ENCODE results near the gene CD47.

CD47 gene

DNA sequence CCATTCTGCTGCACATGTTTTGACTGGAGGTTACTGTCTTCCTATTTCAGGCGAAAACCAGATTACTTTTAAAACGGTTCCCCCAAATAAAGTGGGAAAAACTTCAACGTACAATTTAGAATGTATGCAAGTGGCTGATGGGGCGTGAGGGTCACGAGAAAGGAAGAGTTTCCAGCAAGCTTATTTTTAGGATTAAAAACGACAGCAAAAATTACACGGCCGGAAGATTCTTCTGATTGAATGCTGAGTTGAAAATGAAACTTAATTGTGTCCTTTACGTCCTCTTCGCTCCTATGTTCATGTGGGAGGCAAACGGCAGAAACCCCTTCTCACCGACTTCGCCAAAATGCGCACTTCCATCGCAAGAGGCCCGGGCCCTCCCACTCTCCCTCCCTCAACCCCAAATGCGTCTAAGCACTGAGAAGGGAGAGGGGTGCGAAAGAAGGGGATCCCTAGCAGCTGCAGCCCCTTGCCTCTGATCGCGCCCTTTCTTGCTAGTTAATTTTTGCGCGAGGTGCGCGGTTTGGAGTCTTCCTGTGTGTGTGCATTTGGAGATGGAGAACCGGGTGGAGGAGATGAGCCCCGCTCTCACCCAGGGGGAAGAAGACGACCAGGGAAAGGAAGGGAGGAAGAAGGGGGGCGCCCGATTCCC, 656 bp downstream of the CD47 start:
- DNase-seq, result peak; percentile 63

DNA sequence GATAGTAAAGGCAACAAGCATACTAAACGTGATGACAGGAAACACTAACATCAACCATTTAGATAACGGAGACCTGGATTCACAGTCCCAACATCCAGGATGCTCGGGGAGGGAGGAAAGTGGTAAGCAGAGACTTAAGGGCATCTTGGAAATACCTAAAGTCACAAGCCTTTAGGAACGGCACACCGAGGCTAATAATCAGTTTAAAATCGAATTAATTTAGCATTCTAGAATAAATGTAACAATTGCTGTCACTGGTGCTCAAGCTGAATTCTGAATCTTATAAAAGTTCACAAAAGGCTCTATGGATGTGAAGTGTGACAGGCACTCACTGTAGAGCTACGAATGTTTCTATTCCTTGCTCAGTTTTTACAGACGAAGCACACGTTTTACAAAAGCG, 1.3 kb downstream of the CD47 start:
- DNase-seq, result no peak

- peak; percentile 75 for DNase-seq
Measured at GRCh38 chr3:108088697-108089096, 2.1 kb downstream of the CD47 start.

GRCh38 chr3:108088146-108088545, 2.7 kb downstream of the CD47 start:
- DNase-seq, result no peak

- DNase-seq, result no peak
Measured at GRCh38 chr3:108086653-108087052, 4.2 kb downstream of the CD47 start.

DNA sequence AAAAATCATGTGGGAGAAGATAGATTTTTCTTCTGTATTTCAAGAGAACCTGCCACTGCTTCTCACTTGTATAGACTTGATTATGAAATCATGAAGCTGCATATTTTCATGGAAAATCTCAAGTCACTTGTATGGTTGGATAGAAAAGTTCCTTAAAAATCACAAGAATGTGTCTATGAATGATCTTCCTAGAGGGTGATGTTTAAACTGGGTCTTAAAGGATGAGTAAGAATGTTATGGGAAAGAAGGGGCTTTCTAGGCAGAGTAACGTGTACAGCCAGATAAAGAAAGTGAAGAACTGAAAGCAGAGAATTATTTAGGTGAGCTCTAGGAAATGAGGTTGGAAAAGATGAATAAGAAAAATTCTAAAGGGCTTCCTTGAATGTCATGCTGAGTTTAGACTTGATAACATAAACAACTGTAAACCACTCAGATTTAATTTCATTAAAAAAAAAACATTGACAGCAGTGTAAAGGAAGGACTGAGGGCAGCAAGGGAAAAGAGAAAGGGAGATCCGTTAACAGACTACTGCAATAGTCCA, 5.0 kb downstream of the CD47 start:
- DNase-seq, result no peak

DNA sequence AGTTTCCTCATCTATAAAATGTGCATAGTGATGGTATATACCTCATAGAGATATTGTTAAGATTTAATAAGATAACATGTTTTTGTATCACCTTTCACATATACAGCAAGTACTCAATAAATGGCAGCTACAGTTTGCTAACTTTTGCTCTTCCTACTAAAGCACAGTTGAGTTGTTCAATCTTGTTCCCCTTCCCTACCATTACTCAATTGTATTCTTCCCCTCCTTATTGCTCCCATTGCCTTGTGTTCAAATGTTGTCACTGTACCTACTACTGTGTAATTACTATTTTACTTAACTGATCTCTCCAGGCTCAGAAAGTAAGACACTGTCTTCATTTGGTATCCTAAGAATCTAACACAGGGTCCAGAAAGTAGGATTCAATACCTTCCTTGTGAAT, 5.5 kb downstream of the CD47 start:
- no peak for DNase-seq

GRCh38 chr3:108079877-108080276, 11.0 kb downstream of the CD47 start:
- no peak for DNase-seq

GRCh38 chr3:108079043-108079442, 11.8 kb downstream of the CD47 start:
- no peak for DNase-seq

DNA sequence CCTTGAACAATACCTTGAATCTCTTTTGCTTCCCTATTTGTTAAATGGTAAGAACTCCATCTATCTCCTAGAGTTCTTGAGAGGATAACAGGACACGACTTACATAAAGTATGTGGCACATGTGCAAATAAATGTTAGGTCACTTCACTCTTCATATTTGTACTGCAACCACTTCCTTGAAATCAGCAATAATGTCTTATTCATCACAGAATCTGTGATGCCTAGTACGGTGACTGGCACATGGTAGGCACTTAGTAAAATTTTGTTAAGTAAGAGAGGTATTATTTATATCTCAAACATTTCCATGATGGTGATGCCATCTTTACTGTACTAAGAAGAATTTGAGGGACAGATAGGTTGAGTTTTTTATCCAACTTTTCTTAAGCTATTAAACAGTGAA, 14.3 kb downstream of the CD47 start:
- no peak for DNase-seq

DNA sequence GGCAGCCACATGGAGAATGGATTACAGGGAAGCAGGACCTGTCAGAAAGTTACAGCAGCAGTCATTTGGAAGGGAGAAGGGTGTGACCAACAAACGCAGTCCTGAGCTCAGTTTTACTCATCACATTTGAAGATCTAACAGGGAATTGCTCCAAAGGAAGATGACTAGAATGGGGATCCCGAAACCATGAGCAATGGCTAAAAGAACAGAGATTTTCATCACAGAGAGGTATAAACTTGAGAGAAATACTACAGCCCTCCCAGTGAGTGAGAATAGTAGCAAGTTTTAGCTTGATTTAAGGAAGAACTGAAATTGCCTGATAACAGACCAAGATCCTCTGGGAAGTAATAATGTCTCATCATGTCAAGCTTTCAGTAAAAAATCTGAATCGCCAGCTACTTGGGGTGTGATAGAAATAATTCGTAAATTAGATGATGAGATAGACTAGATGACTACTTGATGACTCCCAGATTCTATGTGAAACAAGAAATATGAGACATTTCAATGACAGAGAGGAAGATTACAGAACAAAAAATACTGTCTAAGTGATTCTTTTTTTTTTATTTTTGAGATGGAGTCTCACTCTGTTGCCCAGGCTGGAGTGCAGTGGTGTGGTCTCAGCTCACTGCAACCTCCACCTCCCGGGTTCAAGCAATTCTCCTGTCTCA, 16.9 kb downstream of the CD47 start:
- DNase-seq, result no peak

DNA sequence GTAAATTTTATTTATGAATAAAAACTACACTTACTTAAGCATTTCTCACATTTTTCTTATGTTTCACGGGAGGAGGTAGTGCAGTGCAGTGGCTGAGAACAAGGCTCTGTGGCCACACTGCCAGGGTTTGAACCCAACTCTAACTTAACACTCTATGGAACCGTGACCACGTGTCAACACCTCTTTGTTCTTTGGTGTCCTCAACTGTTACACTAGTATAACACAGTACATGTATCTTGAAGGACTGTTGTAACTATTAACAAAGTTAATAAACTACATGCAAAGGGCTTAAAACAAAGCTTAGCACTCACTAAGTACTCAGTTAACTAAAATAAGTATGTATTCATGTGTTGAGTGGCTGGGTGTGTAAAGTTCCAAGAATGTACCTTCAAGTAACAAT, 19.5 kb downstream of the CD47 start:
- no peak for DNase-seq

DNA sequence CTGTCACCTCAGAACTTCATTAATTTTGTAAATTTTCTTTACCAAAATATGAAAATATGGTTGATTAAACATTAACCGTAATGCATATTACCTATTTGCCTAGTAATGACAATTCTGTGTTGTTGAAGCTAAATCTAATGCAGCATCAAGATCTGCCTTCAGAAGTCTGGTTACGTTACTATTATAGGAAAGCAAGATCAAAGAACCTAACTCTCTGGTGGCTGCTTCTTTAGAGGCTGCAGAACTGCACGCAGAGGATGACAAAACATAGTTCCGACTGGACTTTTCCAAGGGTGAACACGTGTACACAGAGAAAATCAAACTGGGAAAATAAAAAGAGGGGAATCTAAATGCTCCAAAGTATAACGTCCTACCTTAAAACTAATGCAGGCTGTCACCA, 20.5 kb downstream of the CD47 start:
- no peak for DNase-seq

DNA sequence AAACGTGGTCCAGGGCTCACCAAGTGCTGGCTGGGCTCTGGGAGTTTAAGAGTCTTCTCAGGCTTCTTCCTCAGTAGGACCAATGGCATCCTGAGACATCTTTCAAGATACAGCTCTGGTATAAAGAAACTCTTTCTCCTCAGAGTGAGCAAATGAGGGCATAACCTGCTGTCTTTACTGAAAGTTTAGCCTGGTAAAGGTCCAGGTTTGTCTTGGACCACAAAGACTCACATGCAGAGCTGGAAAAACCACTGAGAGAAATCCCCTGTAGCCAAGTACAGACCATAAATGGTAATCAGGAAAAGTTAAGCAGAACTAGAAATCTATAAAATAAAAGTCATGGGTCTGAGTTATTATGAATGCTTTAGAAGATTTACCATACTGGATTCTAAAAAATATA, 23.1 kb downstream of the CD47 start:
- no peak for DNase-seq

- DNase-seq, result no peak
Measured at GRCh38 chr3:108065096-108065495, 25.7 kb downstream of the CD47 start.

- no peak for DNase-seq
Measured at GRCh38 chr3:108064293-108064887, 26.4 kb downstream of the CD47 start.

DNA sequence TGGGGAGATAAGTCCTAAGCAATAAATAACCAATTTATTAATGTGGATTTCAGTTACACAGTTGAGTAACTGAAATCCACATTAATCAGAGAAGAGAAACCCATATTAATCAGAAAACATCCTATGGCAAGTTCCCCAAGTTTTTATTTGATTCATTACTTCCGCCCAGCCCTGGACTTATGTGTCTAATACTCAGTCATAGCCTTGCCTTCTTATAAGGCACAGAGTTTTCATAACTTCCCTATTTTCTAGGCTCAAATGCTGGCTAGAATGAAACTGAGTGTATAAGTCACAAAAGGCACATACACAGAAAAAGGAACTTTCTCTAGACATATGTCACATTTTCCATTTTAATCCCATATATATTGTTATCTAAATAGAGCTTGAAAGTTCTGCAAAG, 28.8 kb downstream of the CD47 start:
- DNase-seq, result no peak

DNA sequence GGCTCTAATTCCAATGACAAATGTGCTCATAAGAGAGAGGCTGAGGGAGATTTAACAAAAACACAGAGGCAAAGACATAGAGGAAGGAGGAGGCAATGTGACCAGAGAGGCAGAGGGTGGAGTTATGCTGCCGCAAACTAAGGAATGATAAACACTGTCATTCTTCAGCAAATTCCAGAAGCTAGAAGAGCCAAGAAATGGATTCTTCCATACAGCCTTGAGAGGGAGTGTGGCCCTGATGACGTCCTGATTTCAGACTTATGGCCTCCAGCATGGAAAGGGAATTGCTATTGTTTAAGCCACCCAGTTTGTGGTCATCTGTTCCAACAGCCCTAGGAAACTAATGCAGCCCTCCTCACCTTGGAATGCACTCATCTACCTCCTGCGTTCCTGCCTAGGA, 30.5 kb downstream of the CD47 start:
- DNase-seq, result no peak

- DNase-seq, result no peak
Measured at GRCh38 chr3:108055931-108056330, 34.9 kb downstream of the CD47 start.

DNA sequence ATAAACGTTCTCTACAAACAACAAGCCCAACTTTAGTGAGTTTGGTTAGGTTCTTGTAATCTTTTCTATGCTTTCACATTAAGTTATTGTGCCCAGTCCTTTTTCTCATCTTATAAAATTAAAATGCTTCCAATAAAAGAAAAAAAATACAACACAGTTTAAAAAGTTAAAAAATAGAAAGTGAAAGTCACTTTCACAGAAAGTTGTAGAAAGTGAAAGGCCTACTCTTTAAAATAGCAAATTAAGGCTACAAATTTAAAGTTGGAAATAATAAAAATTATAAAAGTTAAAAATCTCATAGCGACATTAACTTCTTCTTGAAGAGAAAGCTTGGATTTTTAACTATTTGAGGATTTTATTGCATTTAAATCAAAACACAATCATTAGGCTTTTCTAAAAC, 35.9 kb downstream of the CD47 start:
- no peak for DNase-seq

DNA sequence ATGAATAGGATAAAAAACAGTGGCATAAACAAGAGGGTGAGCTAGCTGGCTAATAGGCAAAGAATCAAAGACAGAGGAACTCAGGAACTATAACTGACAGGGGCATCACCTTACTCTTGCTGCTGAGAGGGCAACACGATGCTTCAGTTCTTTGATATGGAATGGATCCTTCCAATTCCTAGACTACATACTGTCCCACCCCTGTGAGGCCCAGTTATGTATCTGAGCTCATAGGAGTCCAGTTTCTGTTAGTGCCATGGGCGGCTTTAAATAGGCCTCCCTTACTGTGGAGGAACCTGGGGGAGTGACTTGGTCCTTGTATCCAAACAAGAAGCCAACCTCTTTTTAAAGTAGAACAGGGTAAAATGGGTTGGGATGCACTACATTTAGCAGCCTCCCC, 37.3 kb downstream of the CD47 start:
- no peak for DNase-seq

GRCh38 chr3:108053067-108053466, 37.8 kb downstream of the CD47 start:
- DNase-seq, result no peak

GRCh38 chr3:108051005-108051404, 39.8 kb downstream of the CD47 start:
- DNase-seq, result no peak

GRCh38 chr3:108047987-108048386, 42.8 kb downstream of the CD47 start:
- no peak for DNase-seq
